HepG2 (cell line): ENCODE measurements around the gene CNBD2. TPM values are rescaled to one million over a fixed set of nuclear protein-coding genes. Genes with fewer than 3 reads are reported as not detected.

ENCODE experiments used
- ATAC-seq: fragments of 200-7000 bp; cut with Tn5 transposase; 3 replicates; pipeline ENCODE4 v1.9.1; 2020; ENCODE audit warnings: mild to moderate bottlenecking, moderate library complexity
- BruUV-seq: library from RNA; stranded (reverse); fragments of 400-500 nt; replicated peaks from 2 replicates; lab custom pipeline; 2021; lab: Mats Ljungman, UMichigan
- CTCF ChIA-PET: fragments of 300-600 bp; formaldehyde crosslinking; extraction: SDS; loops from one replicate; lab custom pipeline; 2021; ENCODE audit warnings: low total read pairs, inconsistent platforms, low intra/inter-chr PET ratio; lab: Yijun Ruan, JAX
- POLR2A ChIA-PET: fragments of 350-600 bp; sonication (Branson Sonifier 250); formaldehyde crosslinking; loops from one replicate; lab custom pipeline; 2020; ENCODE audit warnings: antibody characterized with exemption, inconsistent platforms; lab: Yijun Ruan, JAX
- DNase-seq: peaks from one replicate; pipeline ENCODE4 v3.0.0-alpha.2; 2015; ENCODE audit warnings: low spot score
- FAIRE-seq: peaks from 3 replicates; lab custom pipeline; 2011; peaks lifted over from hg19 to GRCh38; lab: Jason Lieb, UNC
- H2AFZ ChIP-seq: one replicate; pipeline ENCODE4 v1.6.1; 2011; ENCODE audit warnings: low read length, inconsistent platforms
- H3K27ac ChIP-seq: fragments of 300-600 bp; 3 replicates; pipeline ENCODE4 v1.8.0; 2011; ENCODE audit warnings: mixed run types, mild to moderate bottlenecking, mixed read lengths, low read length, inconsistent platforms; ENCODE audit not compliant: insufficient read depth; ENCODE audit errors: extremely low read length
- H3K27me3 ChIP-seq, 2 experiments: fragments of 200-600 bp in 1 of 2; 2 replicates in 1 of 2; 3 replicates in 1 of 2; pipeline versions ENCODE4 v1.6.0 to v1.8.0; 2011; ENCODE audit warnings: low read length in 2 of 2, mild to moderate bottlenecking in 2 of 2, moderate library complexity in 2 of 2, inconsistent platforms in 1 of 2; ENCODE audit not compliant: insufficient read depth in 2 of 2, control insufficient read depth in 1 of 2
- H3K36me3 ChIP-seq, 2 experiments: fragments of 200-600 bp in 1 of 2; replicated peaks in 1 of 2; 2 replicates in 1 of 2; 3 replicates in 1 of 2; pipeline versions ENCODE4 v1.5.1 to v1.8.0; 2011; ENCODE audit warnings: low read length in 2 of 2, inconsistent platforms in 1 of 2; ENCODE audit not compliant: insufficient read depth in 2 of 2, control insufficient read depth in 1 of 2
- H3K4me1 ChIP-seq: 2 replicates; pipeline ENCODE4 v1.5.1; 2012; ENCODE audit warnings: low read length, inconsistent platforms; ENCODE audit not compliant: insufficient read depth
- H3K4me2 ChIP-seq: 2 replicates; pipeline ENCODE4 v1.6.0; 2011; ENCODE audit warnings: low read depth, low read length, inconsistent platforms
- H3K4me3 ChIP-seq, 3 experiments: fragments of 200-600 bp in 1 of 3; sonication (generic), shearing (Covaris generic) in 1 of 3; replicated peaks in 1 of 3; 2 replicates each; pipeline ENCODE4 v1.5.1; 2011 to 2016; ENCODE audit warnings: low read length in 3 of 3, inconsistent platforms in 2 of 3, low read depth in 2 of 3, mild to moderate bottlenecking in 2 of 3, control low read depth in 1 of 3, mixed read lengths in 1 of 3; ENCODE audit not compliant: insufficient read depth in 1 of 3
- H3K79me2 ChIP-seq: one replicate; pipeline ENCODE4 v1.6.1; 2011; ENCODE audit warnings: low read length, inconsistent platforms; ENCODE audit not compliant: insufficient read depth
- H3K9ac ChIP-seq: 2 replicates; pipeline ENCODE4 v1.6.0; 2011; ENCODE audit warnings: mild to moderate bottlenecking, low read depth, low read length, inconsistent platforms; ENCODE audit not compliant: insufficient read depth
- H3K9me3 ChIP-seq: 2 replicates; pipeline ENCODE4 v1.5.1; 2012; ENCODE audit warnings: mild to moderate bottlenecking, low read length
- H4K20me1 ChIP-seq: 2 replicates; pipeline ENCODE4 v1.6.0; 2011; ENCODE audit warnings: inconsistent platforms, mild to moderate bottlenecking, low read length, moderate library complexity; ENCODE audit not compliant: insufficient read depth
- CEBPZ ChIP-seq: IDR thresholded peaks from 2 replicates; pipeline ENCODE4 v1.6.1; 2012; ENCODE audit warnings: low read length, improper control_type of control experiment
- E2F5 ChIP-seq: sonication (generic); formaldehyde crosslinking; conservative IDR thresholded peaks from 2 replicates; pipeline ENCODE4 v1.4.0; 2020; ENCODE audit warnings: missing genetic modification reagents
- ELF4 ChIP-seq: sonication (generic); formaldehyde crosslinking; IDR thresholded peaks from 2 replicates; pipeline ENCODE4 v1.5.0; 2020; ENCODE audit warnings: missing genetic modification reagents, mild to moderate bottlenecking, moderate library complexity, borderline replicate concordance
- FOXO1 ChIP-seq: sonication (generic); formaldehyde crosslinking; IDR thresholded peaks from 2 replicates; pipeline ENCODE4 v1.4.0; 2020; ENCODE audit warnings: missing genetic modification reagents
- HOMEZ ChIP-seq: IDR thresholded peaks from 2 replicates; pipeline ENCODE4 v1.6.1; 2016; ENCODE audit warnings: low read depth
- MTA1 ChIP-seq: sonication (generic); formaldehyde crosslinking; IDR thresholded peaks from 2 replicates; pipeline ENCODE4 v1.4.0; 2020; ENCODE audit warnings: missing genetic modification reagents, mild to moderate bottlenecking, borderline replicate concordance
- NPAS2 ChIP-seq: sonication (generic); formaldehyde crosslinking; IDR thresholded peaks from 2 replicates; pipeline ENCODE4 v1.8.0; 2022; ENCODE audit warnings: mild to moderate bottlenecking, missing genetic modification reagents, borderline replicate concordance
- REXO4 ChIP-seq: sonication (generic); formaldehyde crosslinking; IDR thresholded peaks from 2 replicates; pipeline ENCODE4 v1.8.0; 2022; ENCODE audit warnings: missing genetic modification reagents, mild to moderate bottlenecking, borderline replicate concordance
- TEAD3 ChIP-seq: optimal IDR thresholded peaks from 2 replicates; pipeline ENCODE3; 2016; ENCODE audit warnings: borderline replicate concordance
- TSC22D2 ChIP-seq: sonication (generic); formaldehyde crosslinking; IDR thresholded peaks from 2 replicates; pipeline ENCODE4 v1.5.1; 2020; ENCODE audit warnings: missing genetic modification reagents, mild to moderate bottlenecking, borderline replicate concordance
- XRCC5 ChIP-seq: fragments of 200-400 bp; formaldehyde crosslinking; optimal IDR thresholded peaks from 2 replicates; pipeline ENCODE3; 2017; ENCODE audit warnings: mild to moderate bottlenecking, low read length
- ZNF138 ChIP-seq: sonication (generic); formaldehyde crosslinking; IDR thresholded peaks from 2 replicates; pipeline ENCODE4 v1.5.0; 2020; ENCODE audit warnings: mild to moderate bottlenecking, low read depth, missing genetic modification reagents
- ZNF17 ChIP-seq: sonication (generic); formaldehyde crosslinking; IDR thresholded peaks from 2 replicates; pipeline ENCODE4 v1.5.0; 2020; ENCODE audit warnings: mild to moderate bottlenecking, missing genetic modification reagents
- ZNF207 ChIP-seq: fragments of 450-650 bp; IDR thresholded peaks from 2 replicates; pipeline ENCODE4 v1.6.1; 2016; ENCODE audit warnings: antibody characterized with exemption, borderline replicate concordance
- ZNF556 ChIP-seq: sonication (generic); formaldehyde crosslinking; IDR thresholded peaks from 2 replicates; pipeline ENCODE4 v1.4.0; 2020; ENCODE audit warnings: mild to moderate bottlenecking, missing genetic modification reagents, borderline replicate concordance
- ZNF678 ChIP-seq: sonication (generic); formaldehyde crosslinking; IDR thresholded peaks from 2 replicates; pipeline ENCODE4 v1.4.0; 2020; ENCODE audit warnings: mild to moderate bottlenecking, missing genetic modification reagents
- ZNF891 ChIP-seq: sonication (generic); formaldehyde crosslinking; IDR thresholded peaks from 2 replicates; pipeline ENCODE4 v1.5.0; 2020; ENCODE audit warnings: mild to moderate bottlenecking, missing genetic modification reagents
- WGBS: methylation state at CpG from one replicate; pipeline ENCODE4 v1.1.6; 2017; ENCODE audit warnings: low lambda C conversion rate; 5-methylcytosine and 5-hydroxymethylcytosine counted together
- in situ Hi-C: cut with HindIII; loops from 2 replicates; pipeline ENCODE4 v1.10.0; 2017; ENCODE audit warnings: low pct_unique_long_range_greater_than_20kb; ENCODE audit not compliant: extremely low pct_ligation_motif_present
- intact Hi-C: fragments of 100-400 bp; cut with micrococcal nuclease; formaldehyde crosslinking; loops from one replicate; pipeline ENCODE4 v1.10.0; 2022; ENCODE audit not compliant: unreplicated experiment
- polyA plus RNA-seq, 8 experiments: library from polyadenylated mRNA; depleted of rRNA in 3 of 8; stranded (reverse) in 7 of 8; unstranded in 1 of 8; fragments of >200 nt; fragmentation: Illumina TruSeq in 4 of 8; extraction: Trizol in 4 of 8; gene quantifications; 2 replicates each; pipeline versions ENCODE4 v1.2.1 to v1.2.3, GENCODE V29; 2011 to 2016; ENCODE audit warnings: low read depth in 4 of 8, missing spikeins in 1 of 8, mixed read lengths in 1 of 8; ENCODE audit not compliant: insufficient read depth in 1 of 8
- total RNA-seq, 5 experiments: library from RNA; depleted of rRNA; stranded (reverse); fragments of >200 nt; fragmentation: Illumina TruSeq; extraction: Trizol; gene quantifications; 2 replicates each; pipeline ENCODE4 v1.2.3, GENCODE V29; 2016; ENCODE audit warnings: low read depth in 1 of 5

The CNBD2 gene
- total and polyA plus RNA-seq, 2 of the 13 experiments (the other 11 are each of a cell fraction or from before 2014, with no cell fraction given): 12.4 to 22.8 TPM

- in situ Hi-C loops (no loop called here), intact Hi-C loops (no loop called here)
- H3K27me3 ChIP-seq: no peaks in the 10 kb centered on the region
- no peak overlapping the region for H3K27ac ChIP-seq
- no peak for FAIRE-seq
- BruUV-seq: no TSS peak
- no peaks in the 10 kb centered on the region for H4K20me1 ChIP-seq
- WGBS: 83% methylated on average over 9 of the region's 9 CpGs
- CTCF ChIA-PET: no interaction called here
- H3K9ac ChIP-seq: no peak overlapping the region
- peak; percentile 82 for ATAC-seq
- POLR2A ChIA-PET: interaction anchor here (1.0 kb wide), 1 partner anchor 205 kb away, joined by 4 read pairs; the partner anchor contains the start of gene RBM39
- peaks cover 9% of the 10 kb centered on the region for H3K79me2 ChIP-seq
- peaks cover 11 to 17% of the 10 kb centered on the region in 2 experiments for H3K36me3 ChIP-seq
- H3K9me3 ChIP-seq: no peaks in the 10 kb centered on the region
- H3K4me2 ChIP-seq: no peak overlapping the region
- no peak overlapping the region for H2AFZ ChIP-seq
- no peak overlapping the region for H3K4me3 ChIP-seq
- peaks cover 16% of the 10 kb centered on the region for H3K4me1 ChIP-seq
- DNase-seq: peak; percentile 69
- TF ChIP-seq NPAS2: no peak
- no peak for TF ChIP-seq ZNF678 (CRISPR knock-in tag)
- TF ChIP-seq ELF4 (CRISPR knock-in tag): no peak
- no peak for TF ChIP-seq TSC22D2 (CRISPR knock-in tag)
- no peak for TF ChIP-seq HOMEZ (CRISPR knock-in tag)
- TF ChIP-seq FOXO1 (CRISPR knock-in tag): no peak
- TF ChIP-seq ZNF17: no peak
- TF ChIP-seq ZNF207: no peak
- no peak for TF ChIP-seq ZNF556 (CRISPR knock-in tag)
- no peak for TF ChIP-seq CEBPZ
- TF ChIP-seq ZNF891 (CRISPR knock-in tag): no peak
- 0 out of 2 replicates have a peak, but pooled peaks have one; percentile 35 for TF ChIP-seq ZNF138 (CRISPR knock-in tag)
- no peak for TF ChIP-seq MTA1 (CRISPR knock-in tag)
- peak; percentile 93 for TF ChIP-seq XRCC5
- peak; percentile 8 for TF ChIP-seq TEAD3 (CRISPR knock-in tag)
- TF ChIP-seq E2F5 (CRISPR knock-in tag): no peak
- TF ChIP-seq REXO4: no peak
Measured at GRCh38 chr20:35947489-35947888, 20.9 kb upstream of the CNBD2 start.
